Sigmoid colon (tissue), 7 donors: Measurements from ENCODE around the gene UNKL. TPM values are rescaled to one million over a fixed set of nuclear protein-coding genes. Genes with fewer than 3 reads are reported as not detected.

ENCODE experiments used
- DNase-seq: peaks from one replicate; pipeline ENCODE4 v3.0.0-alpha.2; 2019
- H3K27ac ChIP-seq, 4 donors: fragments of 200-600 bp; sonication (generic); one replicate each; pipeline ENCODE4 v1.5.1; 2016 to 2019; ENCODE audit warnings: mild to moderate bottlenecking in 1 of 4
- H3K27me3 ChIP-seq, 3 donors: fragments of 200-600 bp; sonication (generic); one replicate each; pipeline ENCODE4 v1.5.1; 2019; ENCODE audit warnings: mild to moderate bottlenecking in 1 of 3
- H3K36me3 ChIP-seq, 4 donors: fragments of 200-600 bp; sonication (generic); one replicate each; pipeline ENCODE4 v1.5.1; 2016 to 2019
- H3K4me1 ChIP-seq, 4 donors: fragments of 200-600 bp; sonication (generic); one replicate each; pipeline ENCODE4 v1.5.1; 2017 to 2019
- H3K4me3 ChIP-seq, 4 donors: fragments of 200-600 bp; sonication (generic); one replicate each; pipeline ENCODE4 v1.5.1; 2017 to 2019; ENCODE audit warnings: mild to moderate bottlenecking in 2 of 4, moderate library complexity in 1 of 4
- H3K9me3 ChIP-seq, 4 donors: fragments of 200-600 bp in 3 of 4; sonication (generic) in 3 of 4; one replicate each; pipeline versions ENCODE4 v1.5.1 to v1.6.1; 2013 to 2019
- EP300 ChIP-seq, 4 donors: sonication (generic); formaldehyde crosslinking; IDR thresholded peaks; one replicate each; pipeline ENCODE4 v1.6.1; 2017; ENCODE audit warnings: antibody characterized with exemption in 4 of 4
- POLR2A ChIP-seq, 2 donors: fragments of 450-650 bp; IDR thresholded peaks; one replicate each; pipeline ENCODE4 v1.6.1; 2016; ENCODE audit warnings: antibody characterized with exemption in 2 of 2, mild to moderate bottlenecking in 2 of 2, moderate library complexity in 2 of 2
- POLR2AphosphoS5 ChIP-seq, 4 donors: sonication (generic); formaldehyde crosslinking; IDR thresholded peaks; one replicate each; pipeline ENCODE4 v1.6.1; 2017; ENCODE audit warnings: antibody characterized with exemption in 4 of 4
- WGBS, 2 donors: extraction: QIAGEN DNeasy Blood & Tissue Kit; methylation state at CpG; one replicate each; pipeline ENCODE4 v1.1.7; 2013; 5-methylcytosine and 5-hydroxymethylcytosine counted together
- intact Hi-C: fragments of 100-400 bp; cut with DNase I; formaldehyde crosslinking; loops from one replicate; pipeline ENCODE4 v1.15.1; 2023
- polyA plus RNA-seq, 3 donors: library from polyadenylated mRNA; stranded (reverse); fragments of 200-250 nt; gene quantifications; one replicate each; pipeline ENCODE4 v1.2.3, GENCODE V29; 2013
- total RNA-seq, 4 donors: library from RNA; depleted of rRNA; stranded (reverse); fragments of >200 nt; gene quantifications; one replicate each; pipeline ENCODE4 v1.1.0, GENCODE V29; 2016
- TF ChIP-seq, protein P1 (sequence below), 4 experiments: fragments of 450-650 bp in 3 of 4; fragments of 200-600 bp in 1 of 4; IDR thresholded peaks; one replicate each; pipeline ENCODE4 v1.5.1; 2016 to 2019; ENCODE audit warnings: antibody characterized with exemption in 4 of 4, mild to moderate bottlenecking in 3 of 4, moderate library complexity in 2 of 4
- donor health status: healthy with polysubstance abuse.
- donor health status: Bipolar disorder and iron deficiency.
- donor health status: healthy.

Gene UNKL
- total and polyA plus RNA-seq, 7 donors, result 2.1 to 29.1 (median 19.6) TPM

DNA sequence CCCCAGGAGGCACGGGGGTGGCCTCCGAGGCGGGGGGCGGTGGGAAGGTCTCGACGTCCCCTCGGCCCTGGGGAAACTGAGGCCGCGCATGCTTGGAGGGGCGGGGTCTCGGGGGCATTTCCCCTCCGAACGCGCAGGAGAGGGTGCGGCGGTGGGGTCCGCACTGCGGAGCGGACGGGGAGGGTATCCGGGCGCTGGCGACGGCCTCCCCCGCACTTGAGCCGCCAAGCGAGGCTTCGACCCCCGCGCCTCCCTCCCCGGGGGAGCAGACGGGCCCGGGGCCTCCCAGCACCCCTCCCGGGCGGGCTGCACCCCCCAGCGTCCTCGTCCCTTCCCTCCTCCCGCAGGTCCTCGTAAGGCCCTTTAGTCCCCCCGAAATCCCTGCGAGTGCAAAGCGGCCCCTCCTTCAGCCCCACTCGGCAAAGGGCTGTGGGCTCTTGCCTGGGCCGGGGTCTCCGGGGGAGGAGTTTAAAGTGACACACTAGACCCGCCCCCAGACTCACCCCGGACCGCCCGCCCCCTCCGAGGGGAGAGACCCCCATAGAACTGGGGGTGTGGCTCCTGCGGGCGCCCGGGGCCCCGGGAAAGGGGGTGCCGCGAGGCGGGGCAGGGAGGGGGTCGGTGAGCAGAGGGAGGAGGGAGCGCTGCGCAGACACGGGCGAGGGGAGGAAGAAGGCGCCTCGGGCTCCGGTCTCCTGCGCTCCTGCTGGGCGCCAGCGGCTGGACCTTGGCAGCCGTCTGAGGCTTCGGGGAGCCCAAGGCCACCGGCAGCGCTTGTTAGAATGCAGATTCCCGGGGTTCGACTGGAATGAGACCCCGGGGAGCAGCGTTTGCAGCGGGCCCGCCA is 80.4 kb downstream of the UNKL start:
- intact Hi-C loops, result no loop called here
- Histone ChIP-seq H3K36me3 (no peaks in the 10 kb centered on the region), H3K27ac (no peak overlapping the region), H3K4me3 (peak overlapping the region in 3 of 4 donors; percentile 29 to 41 (median 40)), H3K9me3 (peaks cover 0 to 5% (median 0%) of the 10 kb centered on the region in 4 donors), H3K4me1 (peaks cover 0 to 34% (median 26%) of the 10 kb centered on the region in 4 donors), H3K27me3 (peaks cover 33 to 63% (median 51%) of the 10 kb centered on the region in 3 donors)
- TF ChIP-seq, protein P1, sequence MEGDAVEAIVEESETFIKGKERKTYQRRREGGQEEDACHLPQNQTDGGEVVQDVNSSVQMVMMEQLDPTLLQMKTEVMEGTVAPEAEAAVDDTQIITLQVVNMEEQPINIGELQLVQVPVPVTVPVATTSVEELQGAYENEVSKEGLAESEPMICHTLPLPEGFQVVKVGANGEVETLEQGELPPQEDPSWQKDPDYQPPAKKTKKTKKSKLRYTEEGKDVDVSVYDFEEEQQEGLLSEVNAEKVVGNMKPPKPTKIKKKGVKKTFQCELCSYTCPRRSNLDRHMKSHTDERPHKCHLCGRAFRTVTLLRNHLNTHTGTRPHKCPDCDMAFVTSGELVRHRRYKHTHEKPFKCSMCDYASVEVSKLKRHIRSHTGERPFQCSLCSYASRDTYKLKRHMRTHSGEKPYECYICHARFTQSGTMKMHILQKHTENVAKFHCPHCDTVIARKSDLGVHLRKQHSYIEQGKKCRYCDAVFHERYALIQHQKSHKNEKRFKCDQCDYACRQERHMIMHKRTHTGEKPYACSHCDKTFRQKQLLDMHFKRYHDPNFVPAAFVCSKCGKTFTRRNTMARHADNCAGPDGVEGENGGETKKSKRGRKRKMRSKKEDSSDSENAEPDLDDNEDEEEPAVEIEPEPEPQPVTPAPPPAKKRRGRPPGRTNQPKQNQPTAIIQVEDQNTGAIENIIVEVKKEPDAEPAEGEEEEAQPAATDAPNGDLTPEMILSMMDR (IDR thresholded peaks at IDR 0.05), result no peak
- TF ChIP-seq POLR2AphosphoS5 (IDR thresholded peaks at IDR 0.05) (no peak), POLR2A (IDR thresholded peaks at IDR 0.05) (no peak), EP300 (IDR thresholded peaks at IDR 0.05) (no peak)
- WGBS, 2 donors, result 2 to 4% methylated on average over 78 of the region's 78 CpGs
- DNase-seq, result no peak

- H3K27ac ChIP-seq, result no peak within 1 kb of the TSS
- 3 to 6% methylated on average over 83 of the region's 83 CpGs for WGBS, 2 donors
- H3K4me3 ChIP-seq, result peak within 1 kb of the TSS; percentile 14 to 41 (median 34)
- TF ChIP-seq, protein P1 (IDR thresholded peaks at IDR 0.05), result no peak
- no peak for TF ChIP-seq EP300 (IDR thresholded peaks at IDR 0.05)
- TF ChIP-seq POLR2AphosphoS5 (IDR thresholded peaks at IDR 0.05), result no peak
- no peak for TF ChIP-seq POLR2A (IDR thresholded peaks at IDR 0.05)
- peaks cover 33 to 63% (median 51%) of the 10 kb centered on the region in 3 donors for H3K27me3 ChIP-seq
- H3K36me3 ChIP-seq, result no peaks in the 10 kb centered on the region
- no peak for DNase-seq
- intact Hi-C loops, result no loop called here
- H3K4me1 ChIP-seq, result peaks cover 0 to 34% (median 26%) of the 10 kb centered on the region in 4 donors
- H3K9me3 ChIP-seq, result peaks cover 0 to 5% (median 0%) of the 10 kb centered on the region in 4 donors
Measured at GRCh38 chr16:1333149-1333812, 81.2 kb downstream of the UNKL start, which contains the start of gene BAIAP3. BAIAP3 (plus strand) TSS chr16:1333645; CDS start chr16:1338550, 4,905 bp downstream.

DNA sequence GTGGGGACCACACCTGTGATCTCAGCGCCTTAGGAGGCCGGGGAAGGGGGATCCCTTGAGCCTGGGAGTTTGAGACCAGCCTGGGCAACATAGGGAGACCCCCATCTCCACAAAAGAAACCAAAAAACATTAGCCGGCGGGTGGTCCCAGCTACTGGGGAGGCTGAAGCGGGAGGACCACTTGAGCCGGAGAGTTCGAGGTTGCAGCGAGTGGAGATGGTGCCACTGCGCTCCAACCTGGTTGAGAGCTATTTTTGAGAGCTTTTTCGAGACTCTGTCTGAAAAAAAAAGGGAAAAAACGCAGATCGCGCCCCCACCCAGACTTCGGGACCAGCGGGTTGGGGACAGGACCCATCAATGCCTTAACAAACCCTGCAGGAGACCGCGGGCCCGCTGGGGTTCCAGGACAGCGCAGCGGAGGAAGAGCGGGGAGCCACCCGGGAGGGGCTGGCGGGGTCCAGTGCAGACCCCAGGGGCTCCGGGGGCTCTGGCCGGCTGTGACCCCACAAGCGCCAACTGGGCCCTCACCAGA is 81.8 kb downstream of the UNKL start:
- 8 to 10% methylated on average over 26 of the region's 26 CpGs for WGBS, 2 donors
- intact Hi-C loops, result no loop called here
- no peak for DNase-seq
- peaks cover 0 to 34% (median 26%) of the 10 kb centered on the region in 4 donors for H3K4me1 ChIP-seq
- H3K36me3 ChIP-seq, result peaks cover 0 to 3% (median 0%) of the 10 kb centered on the region in 4 donors
- TF ChIP-seq EP300 (IDR thresholded peaks at IDR 0.05), result no peak
- TF ChIP-seq POLR2AphosphoS5 (IDR thresholded peaks at IDR 0.05), result no peak
- no peak for TF ChIP-seq POLR2A (IDR thresholded peaks at IDR 0.05)
- peaks cover 0 to 5% (median 0%) of the 10 kb centered on the region in 4 donors for H3K9me3 ChIP-seq
- peak overlapping the region; percentile 14 to 41 (median 34) for H3K4me3 ChIP-seq
- peaks cover 33 to 63% (median 51%) of the 10 kb centered on the region in 3 donors for H3K27me3 ChIP-seq
- no peak overlapping the region for H3K27ac ChIP-seq

GRCh38 chr16:1331712-1332617 is 82.5 kb downstream of the UNKL start:
- intact Hi-C loops, result no loop called here
- Histone ChIP-seq H3K27ac (peak overlapping the region in 3 of 4 donors; percentile 4 to 37 (median 20)), H3K4me1 (peaks cover 0 to 34% (median 26%) of the 10 kb centered on the region in 4 donors), H3K27me3 (peaks cover 33 to 63% (median 51%) of the 10 kb centered on the region in 3 donors), H3K4me3 (peak overlapping the region; percentile 8 to 41 (median 34)), H3K9me3 (peaks cover 0 to 5% (median 0%) of the 10 kb centered on the region in 4 donors), H3K36me3 (peaks cover 0 to 6% (median 0%) of the 10 kb centered on the region in 4 donors)
- peak; percentile 86 for DNase-seq
- TF ChIP-seq EP300 (IDR thresholded peaks at IDR 0.05) (no peak), POLR2AphosphoS5 (IDR thresholded peaks at IDR 0.05) (no peak), POLR2A (IDR thresholded peaks at IDR 0.05) (no peak)
- TF ChIP-seq, protein P1 (IDR thresholded peaks at IDR 0.05), result no peak
- 5% methylated on average over 34 of the region's 34 CpGs for WGBS, 2 donors
